GM19025 (cell line): ENCODE measurements around the gene SLX9.

Source experiments
- ATAC-seq: cut with Tn5 transposase; IDR thresholded peaks from one replicate; pipeline ENCODE4 v1.9.1; 2021; ENCODE audit warnings: mild to moderate bottlenecking, low read depth, moderate library complexity; ENCODE audit not compliant: unreplicated experiment

SLX9 gene

GRCh38 chr21:44996983-44997936 is 57.4 kb downstream of the SLX9 start:
- no peak for ATAC-seq

GRCh38 chr21:44998086-44998620 is 58.3 kb downstream of the SLX9 start:
- no peak for ATAC-seq

- ATAC-seq: no peak
These were observed 59.0 kb downstream of the SLX9 start for GRCh38 chr21:44998621-44999427.

GRCh38 chr21:44999428-44999971 is 59.7 kb downstream of the SLX9 start:
- no peak for ATAC-seq

- ATAC-seq: no peak
These were observed 60.3 kb downstream of the SLX9 start for GRCh38 chr21:44999972-45000636.

GRCh38 chr21:45000637-45001133 is 60.9 kb downstream of the SLX9 start:
- no peak for ATAC-seq

- ATAC-seq: no peak
These were observed 61.6 kb downstream of the SLX9 start for GRCh38 chr21:45001134-45002095.

GRCh38 chr21:45002381-45003204 is 62.8 kb downstream of the SLX9 start:
- no peak for ATAC-seq

GRCh38 chr21:45003331-45004058 is 63.7 kb downstream of the SLX9 start:
- no peak for ATAC-seq

- ATAC-seq: no peak
These were observed 64.2 kb downstream of the SLX9 start for GRCh38 chr21:45004059-45004422.

- no peak for ATAC-seq
These were observed 64.8 kb downstream of the SLX9 start for GRCh38 chr21:45004481-45005247.

- ATAC-seq: no peak
These were observed 66.8 kb downstream of the SLX9 start for GRCh38 chr21:45006536-45007095.

GRCh38 chr21:45009616-45010015 is 69.8 kb downstream of the SLX9 start:
- ATAC-seq: no peak

- ATAC-seq: no peak
These were observed 70.3 kb downstream of the SLX9 start for GRCh38 chr21:45010096-45010495.

- ATAC-seq: no peak
These were observed 71.0 kb downstream of the SLX9 start for GRCh38 chr21:45010860-45011259.

GRCh38 chr21:45011426-45011825 is 71.6 kb downstream of the SLX9 start:
- no peak for ATAC-seq
